SH-SY5Y (cell line): ENCODE measurements around the gene CACNA1S.

Source experiments
- GATA2 ChIP-seq: IDR thresholded peaks from 2 replicates; pipeline ENCODE4 v1.6.1; 2011; ENCODE audit warnings: mild to moderate bottlenecking, low read depth, low read length
- GATA3 ChIP-seq: IDR thresholded peaks from 2 replicates; pipeline ENCODE4 v1.6.1; 2011; ENCODE audit warnings: low read depth, mild to moderate bottlenecking, low read length, moderate library complexity

- TF ChIP-seq GATA3: no peak
- TF ChIP-seq GATA2: no peak
These were observed 77.6 kb downstream of the CACNA1S start for GRCh38 chr1:201034671-201035070.
